Heart left ventricle (tissue), 16 donors: ENCODE data around the gene UROC1. TPM values are rescaled to one million over a fixed set of nuclear protein-coding genes. Genes with fewer than 3 reads are reported as not detected.

Experiments used
- ATAC-seq, 4 donors: fragments of 200-7000 bp; cut with Tn5 transposase; one replicate each; pipeline ENCODE4 v1.9.1; 2020 to 2022; ENCODE audit warnings: moderate library complexity in 4 of 4, mild to moderate bottlenecking in 3 of 4, moderate number of reproducible peaks in 1 of 4
- DNase-seq, 5 donors: peaks; one replicate each; pipeline ENCODE4 v3.0.0-alpha.2; 2020
- H3K27ac ChIP-seq, 12 donors: fragments of 200-600 bp; sonication (generic) in 4 of 12; one replicate each; pipeline versions ENCODE4 v1.5.0 to v1.8.0; 2016 to 2022; ENCODE audit warnings: mild to moderate bottlenecking in 2 of 12
- H3K27me3 ChIP-seq, 9 donors: fragments of 200-600 bp; sonication (generic) in 2 of 9; one replicate each; pipeline versions ENCODE4 v1.5.1 to v1.8.0; 2016 to 2022; ENCODE audit warnings: mild to moderate bottlenecking in 3 of 9
- H3K36me3 ChIP-seq, 9 donors: fragments of 200-600 bp; sonication (generic) in 2 of 9; one replicate each; pipeline versions ENCODE4 v1.5.0 to v1.8.0; 2018 to 2022; ENCODE audit warnings: mild to moderate bottlenecking in 2 of 9
- H3K4me1 ChIP-seq, 12 donors: fragments of 200-600 bp; sonication (generic) in 4 of 12; one replicate each; pipeline versions ENCODE4 v1.5.0 to v1.8.0; 2016 to 2022; ENCODE audit warnings: mild to moderate bottlenecking in 3 of 12
- H3K4me3 ChIP-seq, 12 donors: fragments of 200-600 bp; sonication (generic) in 4 of 12; one replicate each; pipeline versions ENCODE4 v1.5.0 to v1.8.0; 2017 to 2022; ENCODE audit warnings: mild to moderate bottlenecking in 9 of 12, moderate library complexity in 4 of 12
- H3K9me3 ChIP-seq, 12 donors: fragments of 200-600 bp; sonication (generic) in 4 of 12; one replicate each; pipeline versions ENCODE4 v1.5.0 to v1.8.0; 2016 to 2022; ENCODE audit warnings: mild to moderate bottlenecking in 1 of 12
- POLR2A ChIP-seq, 2 donors: fragments of 450-650 bp; IDR thresholded peaks; one replicate each; pipeline ENCODE4 v1.6.1; 2017; ENCODE audit warnings: antibody characterized with exemption in 2 of 2, mild to moderate bottlenecking in 2 of 2, moderate library complexity in 2 of 2
- WGBS, 4 donors: extraction: QIAGEN DNeasy Blood & Tissue Kit in 2 of 4; methylation state at CpG; one replicate each; pipeline versions ENCODE4 v1.1.5 to v1.1.7; 2013 to 2018; 5-methylcytosine and 5-hydroxymethylcytosine counted together
- intact Hi-C, 10 donors: fragments of 100-400 bp; cut with DNase I; formaldehyde crosslinking; loops; one replicate each; pipeline versions ENCODE4 v1.11.1 to v1.14.2; 2022
- polyA plus RNA-seq, 2 donors: library from polyadenylated mRNA; stranded (reverse); fragments of 200-250 nt; gene quantifications; one replicate each; pipeline ENCODE4 v1.2.3, GENCODE V29; 2013
- total RNA-seq, 9 donors: library from RNA; depleted of rRNA in 2 of 9; stranded (reverse); fragments of >200 nt in 2 of 9; fragmentation: NEBNext Ultra II Directional in 3 of 9; extraction: Animal tissue kit (Norgen Biotek cat#: 25700) in 3 of 9; gene quantifications; one replicate each; pipeline versions ENCODE4 v1.1.0 to v1.2.4, GENCODE V29; 2016 to 2023
- TF ChIP-seq, protein P1 (sequence below), 12 donors: fragments of 200-600 bp; sonication (generic) in 4 of 12; IDR thresholded peaks; one replicate each; pipeline versions ENCODE4 v1.5.0 to v1.8.0; 2018 to 2022; ENCODE audit warnings: antibody characterized with exemption in 12 of 12, mild to moderate bottlenecking in 5 of 12
- donor health status: ischemic (EF 13 %, LVEDD 7.1; RV severe dilation, severe dysfunction).
- donor health status: healthy with polysubstance abuse.
- donor health status: DM: no; HTN: yes; CAD: no.
- donor health status: DM: no; HTN: no; CAD: no.
- donor health status: ischemic (EF 25% LVEDD 6.9; RV normal size, moderate dysfunction).
- donor health status: ischemic (EF 25% LVEDD 5.7; RV mildly dilated, moderate dysfunction).
- donor health status: healthy.
- donor health status: DM: yes; HTN: yes; CAD: no.
- donor health status: ischemic (EF 35%, LVEDD 5.7; RV mildly dilated, moderate dysfunction).
- donor health status: nonischemic (EF 11% LVEDD 7.7; RV severe dilation, severe dysfunction).
- donor health status: DM: yes; HTN: yes; CAD: no.
- donor health status: PGD.
- donor health status: ischemic (EF 29% LVEDD 5.4; RV normal size, mild dysfunction).
- donor health status: nonischemic (EF 23%, LVEDD 6.1; RV moderate dilation, normal function).

The UROC1 gene
- total and polyA plus RNA-seq, 11 donors = not detected

DNA sequence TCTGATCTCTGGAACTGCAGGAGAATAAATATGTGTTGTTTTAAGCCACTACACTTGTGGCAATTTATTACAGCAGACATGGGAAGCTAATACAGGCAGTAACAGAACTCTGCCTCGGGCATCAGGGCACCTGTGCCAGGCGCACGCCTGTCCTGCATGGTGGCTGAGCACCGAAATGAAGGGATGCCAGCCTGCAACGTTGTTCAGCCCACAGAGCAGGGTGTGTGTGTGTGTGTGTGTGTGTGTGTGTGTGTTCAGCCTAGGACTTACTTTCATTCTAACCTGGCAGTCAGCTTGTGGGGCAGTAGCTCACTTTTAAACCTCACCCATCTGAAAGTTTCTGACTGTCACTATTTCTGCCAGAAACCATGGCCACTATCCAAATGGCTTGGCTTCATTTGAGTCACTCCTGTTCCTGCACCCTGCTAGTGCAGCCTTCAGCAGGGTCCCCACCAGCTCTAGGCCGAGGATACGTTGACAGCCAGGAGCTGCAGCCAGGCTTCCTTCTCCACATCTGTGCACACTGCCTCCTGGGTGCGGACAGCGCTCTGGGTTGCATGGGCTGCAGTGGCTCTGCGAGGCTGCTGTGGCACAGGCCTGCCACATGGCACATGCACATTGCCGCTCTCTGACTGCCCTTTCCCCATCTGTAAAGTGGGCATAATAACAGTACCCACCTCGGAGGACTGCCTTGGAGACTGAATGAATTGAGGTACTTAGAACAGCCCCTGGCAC lies 4.5 kb downstream of the UROC1 start:
- intact Hi-C loops = no loop called here
- no peaks in the 10 kb centered on the region for H3K9me3 ChIP-seq
- ATAC-seq = peak in 3 of 4 donors; percentile 22 to 40 (median 24)
- WGBS, 4 donors = 67 to 72% (median 69%) methylated on average over 10 to 12 of the region's 12 CpGs
- DNase-seq = peak in 3 of 5 donors; percentile 21 to 45 (median 25)
- peaks cover 0 to 4% (median 0%) of the 10 kb centered on the region in 9 donors for H3K27me3 ChIP-seq
- peaks cover 0 to 4% (median 0%) of the 10 kb centered on the region in 12 donors for H3K4me1 ChIP-seq
- no peak overlapping the region for H3K4me3 ChIP-seq
- no peak for TF ChIP-seq POLR2A (IDR thresholded peaks at IDR 0.05)
- TF ChIP-seq, protein P1, sequence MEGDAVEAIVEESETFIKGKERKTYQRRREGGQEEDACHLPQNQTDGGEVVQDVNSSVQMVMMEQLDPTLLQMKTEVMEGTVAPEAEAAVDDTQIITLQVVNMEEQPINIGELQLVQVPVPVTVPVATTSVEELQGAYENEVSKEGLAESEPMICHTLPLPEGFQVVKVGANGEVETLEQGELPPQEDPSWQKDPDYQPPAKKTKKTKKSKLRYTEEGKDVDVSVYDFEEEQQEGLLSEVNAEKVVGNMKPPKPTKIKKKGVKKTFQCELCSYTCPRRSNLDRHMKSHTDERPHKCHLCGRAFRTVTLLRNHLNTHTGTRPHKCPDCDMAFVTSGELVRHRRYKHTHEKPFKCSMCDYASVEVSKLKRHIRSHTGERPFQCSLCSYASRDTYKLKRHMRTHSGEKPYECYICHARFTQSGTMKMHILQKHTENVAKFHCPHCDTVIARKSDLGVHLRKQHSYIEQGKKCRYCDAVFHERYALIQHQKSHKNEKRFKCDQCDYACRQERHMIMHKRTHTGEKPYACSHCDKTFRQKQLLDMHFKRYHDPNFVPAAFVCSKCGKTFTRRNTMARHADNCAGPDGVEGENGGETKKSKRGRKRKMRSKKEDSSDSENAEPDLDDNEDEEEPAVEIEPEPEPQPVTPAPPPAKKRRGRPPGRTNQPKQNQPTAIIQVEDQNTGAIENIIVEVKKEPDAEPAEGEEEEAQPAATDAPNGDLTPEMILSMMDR (IDR thresholded peaks at IDR 0.05) = no peak
- H3K36me3 ChIP-seq = no peaks in the 10 kb centered on the region
- no peak overlapping the region for H3K27ac ChIP-seq

DNA sequence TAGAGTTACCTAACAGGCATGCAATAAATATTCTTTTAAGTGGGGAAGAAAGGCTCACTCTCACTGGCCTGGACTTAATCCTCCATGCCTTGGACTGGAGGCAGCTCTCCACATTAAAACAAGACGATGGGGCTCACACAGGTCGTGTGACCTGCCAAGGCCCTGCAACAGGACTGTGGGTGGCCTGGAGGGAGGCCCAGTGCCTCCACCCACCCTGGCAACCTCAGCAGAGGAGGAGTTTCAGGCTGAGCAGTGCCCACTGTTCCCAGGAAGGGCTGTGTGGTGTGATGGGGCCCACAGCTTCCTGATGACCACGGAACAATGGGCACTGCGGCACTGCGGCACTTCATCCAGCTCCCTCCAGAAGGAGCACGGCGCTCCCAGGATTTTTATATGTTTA lies 5.5 kb downstream of the UROC1 start:
- H3K4me1 ChIP-seq = peaks cover 0 to 4% (median 0%) of the 10 kb centered on the region in 12 donors
- peaks cover 0 to 4% (median 0%) of the 10 kb centered on the region in 9 donors for H3K27me3 ChIP-seq
- intact Hi-C loops = no loop called here
- H3K4me3 ChIP-seq = no peak overlapping the region
- H3K36me3 ChIP-seq = no peaks in the 10 kb centered on the region
- no peak overlapping the region for H3K27ac ChIP-seq
- peak in 3 of 4 donors; percentile 41 to 57 (median 49) for ATAC-seq
- 55 to 66% (median 62%) methylated on average over 7 of the region's 7 CpGs for WGBS, 4 donors
- peak in 3 of 5 donors; percentile 18 to 28 (median 20) for DNase-seq
- TF ChIP-seq, protein P1 (IDR thresholded peaks at IDR 0.05) = no peak
- no peak for TF ChIP-seq POLR2A (IDR thresholded peaks at IDR 0.05)
- H3K9me3 ChIP-seq = no peaks in the 10 kb centered on the region

DNA sequence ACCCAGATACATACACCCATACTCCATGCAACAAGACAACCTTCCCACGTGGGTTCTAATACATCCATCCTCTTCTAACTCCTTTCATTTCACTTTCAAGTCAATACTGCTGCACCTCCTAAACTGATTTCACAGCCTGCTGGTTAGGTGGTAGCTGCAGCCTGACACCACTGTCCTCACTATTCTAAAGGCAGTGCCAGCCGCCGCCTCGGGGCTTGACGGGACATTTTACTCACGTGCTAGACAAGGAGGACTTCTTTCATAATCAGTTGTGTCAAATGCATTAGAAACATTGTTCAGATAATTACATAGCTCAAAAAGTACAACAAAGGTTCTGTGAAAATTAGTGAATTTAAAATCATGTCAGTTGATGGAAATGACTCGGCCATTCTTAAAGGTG lies 6.3 kb downstream of the UROC1 start:
- H3K27ac ChIP-seq = no peak overlapping the region
- intact Hi-C loops = no loop called here
- no peaks in the 10 kb centered on the region for H3K9me3 ChIP-seq
- ATAC-seq (no peak), DNase-seq (peak in 3 of 5 donors; percentile 5 to 23 (median 20))
- no peak for TF ChIP-seq POLR2A (IDR thresholded peaks at IDR 0.05)
- TF ChIP-seq, protein P1 (IDR thresholded peaks at IDR 0.05) = no peak
- WGBS, 4 donors = 59 to 68% (median 65%) methylated on average over 7 of the region's 7 CpGs
- H3K4me3 ChIP-seq = no peak overlapping the region
- H3K36me3 ChIP-seq = no peaks in the 10 kb centered on the region
- H3K27me3 ChIP-seq = peaks cover 0 to 4% (median 0%) of the 10 kb centered on the region in 9 donors
- H3K4me1 ChIP-seq = peaks cover 0 to 4% (median 0%) of the 10 kb centered on the region in 12 donors

DNA sequence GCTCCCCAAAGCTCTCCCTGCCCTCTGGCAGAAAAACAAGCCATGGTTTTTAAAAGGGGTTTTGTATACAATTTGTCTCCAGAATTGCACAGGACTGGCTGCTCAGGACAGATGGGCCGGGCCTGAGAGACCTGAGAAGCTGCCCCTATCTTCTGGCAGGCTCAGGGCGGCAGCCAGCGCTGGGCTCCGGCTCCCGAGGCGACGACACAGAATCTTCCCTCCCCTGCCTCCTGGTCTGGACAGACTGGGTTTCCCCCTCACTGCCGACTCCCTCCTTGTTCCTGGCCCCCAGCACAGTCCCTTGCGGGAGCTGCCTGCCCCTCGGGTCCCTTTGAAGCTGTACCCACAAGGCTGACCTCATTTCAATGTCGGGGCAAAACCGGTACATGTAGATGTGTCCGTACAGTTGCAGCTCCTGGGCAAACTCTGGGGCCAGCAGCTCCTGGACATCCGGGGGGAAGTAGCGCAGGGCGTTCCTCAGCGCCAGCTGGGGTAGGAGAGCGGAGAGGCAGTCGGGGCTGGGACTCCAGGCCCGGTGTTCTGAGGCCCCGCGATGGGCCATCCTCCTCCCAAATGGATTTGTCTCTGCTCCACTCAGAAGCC lies 7.2 kb downstream of the UROC1 start:
- ATAC-seq (no peak), DNase-seq (peak in 3 of 5 donors; percentile 1 to 33 (median 17))
- WGBS, 4 donors = 68 to 81% (median 76%) methylated on average over 8 to 22 of the region's 22 CpGs
- Histone ChIP-seq H3K36me3 (no peaks in the 10 kb centered on the region), H3K9me3 (no peaks in the 10 kb centered on the region), H3K4me1 (peaks cover 0 to 4% (median 0%) of the 10 kb centered on the region in 12 donors), H3K27ac (no peak overlapping the region), H3K4me3 (no peak overlapping the region), H3K27me3 (peaks cover 0 to 4% (median 0%) of the 10 kb centered on the region in 9 donors)
- intact Hi-C loops = no loop called here
- no peak for TF ChIP-seq POLR2A (IDR thresholded peaks at IDR 0.05)
- TF ChIP-seq, protein P1 (IDR thresholded peaks at IDR 0.05) = no peak
